Melanocyte of skin (primary cell): ENCODE measurements around the gene GOLGA8G. TPM values are rescaled to one million over a fixed set of nuclear protein-coding genes. Genes with fewer than 3 reads are reported as not detected.

ENCODE experiments used
- small RNA-seq, 2 donors: library from RNA; depleted of rRNA; stranded (forward); fragments of <200 nt; gene quantifications; one replicate each; pipeline ENCODE3, GENCODE V24; 2012
- total RNA-seq, 2 donors: library from RNA; depleted of rRNA; stranded (reverse); fragments of >200 nt; gene quantifications; 2 replicates each; pipeline ENCODE4 v1.2.3, GENCODE V29; 2012

The GOLGA8G gene
- total RNA-seq: not detected

GRCh38 chr15:28532954-28533353 is at the start of gene GOLGA8G:
Gene GOLGA8G (minus strand): TSS chr15:28532971. CDS start chr15:28532909, 62 bp downstream.

GRCh38 chr15:28553268-28553667 is 20.5 kb upstream of the GOLGA8G start, which contains the start of gene GOLGA6L25:
Gene GOLGA6L25 (plus strand): TSS chr15:28553568. CDS start chr15:28553629, 61 bp downstream.

Small RNAs within 50 kb of the gene (small RNA-seq; reads per million reads assigned to genes)
- gene AC138749.2: 0 reads per million in 2 donors
- gene AC138749.4: 0 reads per million in 2 donors
- gene AC138749.5: 0 reads per million in 2 donors
- gene MIR4509-3: 0 reads per million in 2 donors
- 0 reads per million in 2 donors for gene RF00017

Other genes with a start within 250 kb of the GOLGA8G start
- 10 to 100 TPM; 86.3 to 93.9 TPM for gene HERC2, start 210.8 kb downstream of the GOLGA8G start, total RNA-seq
- not detected for gene GOLGA6L24, start 174.9 kb downstream of the GOLGA8G start, total RNA-seq
- not detected for gene GOLGA8F, start 154.3 kb downstream of the GOLGA8G start, total RNA-seq
- not detected for gene GOLGA6L25, start 20.6 kb upstream of the GOLGA8G start, total RNA-seq
- gene GOLGA8M, start 179.4 kb upstream of the GOLGA8G start, total RNA-seq: not detected